Activated naive CD4-positive, alpha-beta T cell treated with anti-CD3 and anti-CD28 coated beads, Interleukin-2, amount 50 U/mL, for 24 hours (primary cell): ENCODE measurements around the gene ITFG2.

ENCODE experiments used
- H3K27ac Mint-ChIP-seq: one replicate; pipeline ENCODE4 v1.8.0; 2021; ENCODE audit warnings: mild to moderate bottlenecking, mixed read lengths
- H3K27me3 Mint-ChIP-seq: one replicate; pipeline ENCODE4 v1.8.0; 2021; ENCODE audit warnings: mixed read lengths
- H3K36me3 Mint-ChIP-seq: one replicate; pipeline ENCODE4 v1.8.0; 2021; ENCODE audit warnings: mixed read lengths
- H3K4me1 Mint-ChIP-seq: one replicate; pipeline ENCODE4 v1.8.0; 2021; ENCODE audit warnings: mixed read lengths
- H3K4me3 Mint-ChIP-seq: one replicate; pipeline ENCODE4 v1.8.0; 2021; ENCODE audit warnings: mild to moderate bottlenecking, mixed read lengths
- H3K9me3 Mint-ChIP-seq: one replicate; pipeline ENCODE4 v1.8.0; 2021; ENCODE audit warnings: mixed read lengths

Gene ITFG2

DNA sequence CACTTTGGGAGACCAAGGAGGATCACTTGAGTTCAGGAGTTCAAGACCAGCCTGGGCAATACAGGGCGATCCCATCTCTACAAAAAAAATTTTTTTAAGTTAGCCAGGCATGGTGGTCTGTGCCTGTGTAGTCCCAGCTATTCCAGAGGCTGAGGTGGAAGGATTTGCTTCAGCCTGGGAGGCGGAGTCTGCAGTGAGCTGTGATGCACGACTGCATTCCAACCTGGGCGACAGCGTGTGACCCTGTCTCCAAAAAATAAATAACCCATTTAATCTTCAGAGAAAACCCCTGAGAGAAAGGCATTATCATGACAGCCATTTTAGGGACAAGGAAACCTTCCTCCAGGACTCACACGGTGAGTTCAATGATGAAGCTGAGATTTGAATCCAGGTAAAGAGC lies 21.4 kb upstream of the ITFG2 start:
- no peak overlapping the region for H3K27ac Mint-ChIP-seq
- H3K4me3 Mint-ChIP-seq: no peak overlapping the region
- H3K36me3 Mint-ChIP-seq: peaks cover 1% of the 10 kb centered on the region
- peaks cover under 1% of the 10 kb centered on the region for H3K4me1 Mint-ChIP-seq
- no peaks in the 10 kb centered on the region for H3K27me3 Mint-ChIP-seq
- H3K9me3 Mint-ChIP-seq: no peaks in the 10 kb centered on the region

- Mint-ChIP-seq H3K27me3 (no peaks in the 10 kb centered on the region), H3K36me3 (peaks cover 12% of the 10 kb centered on the region), H3K4me1 (peaks cover 16% of the 10 kb centered on the region), H3K4me3 (peak overlapping the region; percentile 82), H3K9me3 (no peaks in the 10 kb centered on the region), H3K27ac (no peak overlapping the region)
Measured at GRCh38 chr12:2792671-2793500, 19.6 kb upstream of the ITFG2 start.

- Mint-ChIP-seq H3K4me3 (peak overlapping the region; percentile 82), H3K27ac (no peak overlapping the region), H3K27me3 (no peaks in the 10 kb centered on the region), H3K36me3 (peaks cover 15% of the 10 kb centered on the region), H3K9me3 (no peaks in the 10 kb centered on the region), H3K4me1 (peaks cover 20% of the 10 kb centered on the region)
Measured at GRCh38 chr12:2793561-2793960, 18.9 kb upstream of the ITFG2 start.

DNA sequence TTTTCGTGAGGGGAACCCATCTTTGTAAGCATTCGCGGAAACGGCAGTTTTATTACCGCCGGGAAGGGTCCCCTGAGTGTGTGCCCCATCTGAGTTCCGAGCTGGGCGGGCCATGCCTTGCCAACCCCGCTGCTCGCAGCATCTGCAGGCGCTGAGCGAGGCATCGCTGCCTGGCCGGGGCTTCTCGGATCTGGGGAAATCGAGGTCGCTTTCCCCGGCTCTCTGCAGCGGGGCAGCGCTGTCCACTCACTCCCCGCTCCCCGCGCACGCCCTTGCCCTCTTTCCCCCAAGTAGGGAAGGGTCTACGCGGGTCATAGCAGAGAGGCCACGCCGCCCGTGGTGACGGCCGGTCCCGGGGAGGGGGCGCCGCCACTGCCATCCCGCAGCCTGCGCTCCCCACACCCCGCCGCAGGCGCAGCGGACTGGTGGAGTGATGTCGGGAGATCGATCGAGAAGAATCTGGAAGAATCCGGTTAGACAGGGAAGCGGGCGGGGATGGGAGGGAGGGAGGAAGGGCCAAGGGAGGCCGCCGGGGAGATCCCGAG lies 18.2 kb upstream of the ITFG2 start:
- no peak overlapping the region for H3K27ac Mint-ChIP-seq
- peaks cover 19% of the 10 kb centered on the region for H3K36me3 Mint-ChIP-seq
- H3K4me1 Mint-ChIP-seq: peaks cover 23% of the 10 kb centered on the region
- no peaks in the 10 kb centered on the region for H3K27me3 Mint-ChIP-seq
- H3K4me3 Mint-ChIP-seq: peak overlapping the region; percentile 82
- no peaks in the 10 kb centered on the region for H3K9me3 Mint-ChIP-seq

DNA sequence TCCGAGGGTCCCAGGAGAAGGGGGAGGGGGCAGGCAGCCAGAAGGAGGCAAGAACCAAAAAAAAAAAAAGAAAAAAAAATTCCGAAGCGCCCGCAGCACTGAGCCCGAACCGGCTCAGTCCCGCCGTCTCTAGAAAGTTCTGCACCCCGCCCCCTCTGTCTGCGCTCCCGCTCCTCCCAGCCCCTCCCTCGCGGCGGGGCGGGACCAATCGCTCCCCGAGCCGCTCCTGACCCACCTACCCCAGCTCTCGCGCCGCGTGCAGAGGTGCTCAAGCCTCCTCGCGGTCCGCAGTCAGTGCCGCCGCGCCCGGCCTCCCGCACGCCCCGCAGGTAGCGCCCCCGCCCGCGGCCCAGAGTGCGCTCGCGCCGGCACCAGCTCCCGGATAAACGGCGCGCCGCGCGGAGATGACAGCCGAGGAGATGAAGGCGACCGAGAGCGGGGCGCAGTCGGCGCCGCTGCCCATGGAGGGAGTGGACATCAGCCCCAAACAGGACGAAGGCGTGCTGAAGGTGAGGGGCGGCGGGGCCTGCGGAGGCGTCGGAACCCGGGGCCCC lies 17.7 kb upstream of the ITFG2 start, which contains the start of gene FKBP4:
Gene FKBP4 (plus strand): TSS at position 235 of the 554 bp plus-strand sequence. CDS start 170 bp downstream, at position 405.
- H3K36me3 Mint-ChIP-seq: peaks cover 22% of the 10 kb centered on the region
- peaks cover 23% of the 10 kb centered on the region for H3K4me1 Mint-ChIP-seq
- H3K27me3 Mint-ChIP-seq: no peaks in the 10 kb centered on the region
- H3K9me3 Mint-ChIP-seq: no peaks in the 10 kb centered on the region
- H3K27ac Mint-ChIP-seq: peak within 1 kb of the TSS; percentile 65
- H3K4me3 Mint-ChIP-seq: peak within 1 kb of the TSS; percentile 95

- Mint-ChIP-seq H3K27me3 (no peaks in the 10 kb centered on the region), H3K27ac (peak overlapping the region; percentile 89), H3K4me1 (peaks cover 23% of the 10 kb centered on the region), H3K4me3 (peak overlapping the region; percentile 95), H3K36me3 (peaks cover 23% of the 10 kb centered on the region), H3K9me3 (no peaks in the 10 kb centered on the region)
Measured at GRCh38 chr12:2795291-2796186, 16.9 kb upstream of the ITFG2 start.

- Mint-ChIP-seq H3K4me3 (peak overlapping the region; percentile 95), H3K4me1 (peaks cover 23% of the 10 kb centered on the region), H3K36me3 (peaks cover 23% of the 10 kb centered on the region), H3K9me3 (no peaks in the 10 kb centered on the region), H3K27me3 (no peaks in the 10 kb centered on the region), H3K27ac (peak overlapping the region; percentile 89)
Measured at GRCh38 chr12:2796187-2796666, 16.2 kb upstream of the ITFG2 start.

GRCh38 chr12:2797721-2798418 lies 14.6 kb upstream of the ITFG2 start:
- peak overlapping the region; percentile 94 for H3K27ac Mint-ChIP-seq

DNA sequence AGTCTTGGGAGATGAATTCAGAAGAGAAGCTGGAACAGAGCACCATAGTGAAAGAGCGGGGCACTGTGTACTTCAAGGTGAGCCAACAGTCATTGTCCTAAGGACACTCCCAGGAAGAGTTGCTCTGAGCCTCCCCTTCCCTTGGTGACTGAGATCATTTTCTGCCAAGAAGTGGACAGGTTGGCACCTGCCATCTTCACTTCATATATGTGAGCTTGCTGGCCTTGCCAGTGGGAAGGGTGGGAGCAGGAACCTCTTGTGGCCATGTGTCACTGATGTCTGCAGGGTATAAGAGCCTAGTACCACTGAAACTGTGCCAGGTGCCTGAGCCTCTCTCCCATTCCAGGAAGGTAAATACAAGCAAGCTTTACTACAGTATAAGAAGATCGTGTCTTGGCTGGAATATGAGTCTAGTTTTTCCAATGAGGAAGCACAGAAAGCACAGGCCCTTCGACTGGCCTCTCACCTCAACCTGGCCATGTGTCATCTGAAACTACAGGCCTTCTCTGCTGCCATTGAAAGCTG lies 12.4 kb upstream of the ITFG2 start:
- Mint-ChIP-seq H3K4me3 (no peak overlapping the region), H3K36me3 (peaks cover 28% of the 10 kb centered on the region), H3K27me3 (no peaks in the 10 kb centered on the region), H3K27ac (peak overlapping the region; percentile 62), H3K4me1 (peaks cover 23% of the 10 kb centered on the region), H3K9me3 (no peaks in the 10 kb centered on the region)

More at GRCh38 chr12:2797721-2798418, 14.6 kb upstream of the ITFG2 start:
- Mint-ChIP-seq H3K4me1 (peaks cover 23% of the 10 kb centered on the region), H3K27me3 (no peaks in the 10 kb centered on the region), H3K9me3 (no peaks in the 10 kb centered on the region), H3K36me3 (peaks cover 24% of the 10 kb centered on the region), H3K4me3 (peak overlapping the region; percentile 63)

GRCh38 chr12:2801044-2801783 lies 11.3 kb upstream of the ITFG2 start:
- Mint-ChIP-seq H3K4me3 (no peak overlapping the region), H3K4me1 (peaks cover 26% of the 10 kb centered on the region), H3K27me3 (no peaks in the 10 kb centered on the region), H3K27ac (no peak overlapping the region), H3K9me3 (no peaks in the 10 kb centered on the region), H3K36me3 (peaks cover 26% of the 10 kb centered on the region)

GRCh38 chr12:2803635-2804392 lies 8.7 kb upstream of the ITFG2 start:
- Mint-ChIP-seq H3K27me3 (no peaks in the 10 kb centered on the region), H3K36me3 (peaks cover 11% of the 10 kb centered on the region), H3K9me3 (no peaks in the 10 kb centered on the region), H3K4me3 (no peak overlapping the region), H3K27ac (no peak overlapping the region), H3K4me1 (peaks cover 6% of the 10 kb centered on the region)

GRCh38 chr12:2804393-2805142 lies 7.9 kb upstream of the ITFG2 start:
- Mint-ChIP-seq H3K36me3 (peaks cover 7% of the 10 kb centered on the region), H3K27me3 (no peaks in the 10 kb centered on the region), H3K27ac (no peak overlapping the region), H3K4me3 (no peak overlapping the region), H3K9me3 (no peaks in the 10 kb centered on the region), H3K4me1 (peaks cover 5% of the 10 kb centered on the region)

DNA sequence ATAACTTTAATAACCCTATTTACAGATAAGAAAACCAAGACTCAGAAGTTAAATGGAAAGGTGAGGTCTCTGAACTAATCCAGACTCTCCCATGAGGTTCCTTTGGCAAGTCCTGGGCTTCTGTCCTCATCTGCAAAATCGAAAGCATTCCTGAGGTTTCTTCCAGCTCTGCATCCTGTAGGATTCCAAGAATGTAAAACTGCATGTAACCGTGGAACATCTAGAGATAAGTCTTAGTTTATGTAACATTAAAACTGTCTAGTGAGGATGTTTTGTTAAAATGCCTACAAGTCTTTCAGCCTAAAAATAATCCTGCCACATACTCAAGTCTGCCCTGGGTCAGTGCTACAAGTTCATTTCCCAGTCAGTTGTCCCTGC lies 7.3 kb upstream of the ITFG2 start:
- H3K36me3 Mint-ChIP-seq: peaks cover 5% of the 10 kb centered on the region
- H3K27ac Mint-ChIP-seq: no peak overlapping the region
- no peaks in the 10 kb centered on the region for H3K27me3 Mint-ChIP-seq
- no peak overlapping the region for H3K4me3 Mint-ChIP-seq
- H3K4me1 Mint-ChIP-seq: peaks cover 5% of the 10 kb centered on the region
- no peaks in the 10 kb centered on the region for H3K9me3 Mint-ChIP-seq
